ENCODE data around the gene GLA.
A peak's percentile ranks its signal among the peaks of the same experiment; 100 is the strongest.

Gene GLA

GRCh38 chrX:101407748-101408531 lies at the start of gene GLA, which contains the start of gene HNRNPH2:
GLA (minus strand) TSS chrX:101407925; CDS start chrX:101407903, 22 bp downstream.
HNRNPH2 (plus strand) TSS chrX:101408222; CDS start chrX:101411989, 3,767 bp downstream.
- DNase-seq (ENCODE audit: low read depth, low spot score), result peak; percentile 98

DNA sequence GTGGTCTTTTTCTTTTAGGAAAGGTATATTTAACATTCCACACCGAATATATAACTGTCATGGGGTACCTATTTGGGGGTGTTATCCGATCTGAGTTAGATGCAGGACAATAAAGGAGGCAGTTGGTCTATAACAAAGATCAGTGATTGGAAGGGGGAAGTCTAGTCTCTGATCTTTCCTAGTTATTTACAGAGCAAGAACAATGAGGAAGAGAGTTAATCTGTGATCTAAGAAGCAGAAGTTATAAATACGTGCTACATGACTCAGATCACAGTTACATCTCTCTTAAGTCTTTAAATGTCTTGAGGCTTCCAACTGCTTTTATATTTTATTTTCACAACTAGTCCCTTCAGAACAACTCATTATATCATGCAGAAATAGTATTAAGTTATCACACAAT lies 44.3 kb upstream of the GLA start:
- DNase-seq (ENCODE audit: low read depth, low spot score), result no peak

GRCh38 chrX:101450961-101451360 lies 43.2 kb upstream of the GLA start:
- no peak for DNase-seq (ENCODE audit: low read depth, low spot score)

DNA sequence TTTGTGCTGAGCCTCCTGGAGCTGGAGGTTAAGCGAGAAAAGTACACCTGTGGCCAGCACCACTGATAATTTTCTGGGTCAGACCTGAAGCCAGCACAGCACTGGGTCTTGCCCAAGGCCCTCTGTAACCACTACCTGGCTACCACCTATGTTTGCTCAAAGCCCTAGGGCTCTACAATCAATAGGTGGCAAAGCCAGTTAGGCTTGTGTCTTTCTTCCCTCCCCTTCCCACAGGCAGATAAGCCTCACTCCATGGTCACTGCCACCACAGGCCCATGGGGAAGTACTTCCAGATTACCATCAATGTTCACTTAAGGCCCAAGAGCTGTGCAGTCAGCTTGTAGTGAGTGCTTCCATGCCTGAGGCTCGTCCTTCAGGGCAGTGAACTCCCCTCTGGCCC lies 42.4 kb upstream of the GLA start:
- no peak for DNase-seq (ENCODE audit: low read depth, low spot score)

DNA sequence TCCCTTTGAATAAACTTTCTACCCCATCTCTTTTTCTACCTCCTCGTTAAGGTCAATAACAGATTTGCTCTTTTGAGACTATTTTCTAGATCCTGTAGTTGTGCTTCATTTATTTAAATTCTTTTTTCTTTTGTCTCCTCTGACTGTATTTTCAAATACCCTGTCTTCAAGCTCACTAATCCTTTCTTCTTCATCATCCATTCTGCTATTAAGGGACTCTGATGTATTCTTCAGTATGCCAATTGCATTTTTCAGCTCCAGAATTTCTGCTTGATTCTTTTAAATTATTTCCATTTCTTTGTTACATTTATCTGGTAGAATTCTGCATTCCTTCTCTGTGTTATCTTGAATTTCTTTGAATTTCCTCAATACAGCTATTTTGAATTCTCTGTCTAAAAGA lies 41.6 kb upstream of the GLA start:
- no peak for DNase-seq (ENCODE audit: low read depth, low spot score)

DNA sequence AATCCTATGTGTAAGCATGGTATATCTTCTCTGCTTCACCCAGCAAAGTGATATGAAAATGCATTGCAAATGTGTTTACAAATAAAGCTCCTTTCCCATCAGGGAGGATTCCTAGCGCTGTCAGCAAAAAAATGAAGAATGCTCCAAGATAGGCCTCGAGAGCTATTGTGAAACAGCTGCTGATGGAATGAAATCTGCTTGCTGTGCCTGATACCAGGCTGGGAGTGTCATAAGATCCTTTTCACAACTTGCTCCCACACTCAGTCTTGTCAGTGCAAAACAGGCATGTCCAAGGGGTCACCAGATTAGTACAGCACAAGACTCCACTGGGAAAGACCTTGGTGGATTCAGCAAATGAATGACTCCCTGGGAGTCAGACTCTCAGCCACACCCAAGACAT lies 34.4 kb upstream of the GLA start:
- no peak for DNase-seq (ENCODE audit: low read depth, low spot score)

DNA sequence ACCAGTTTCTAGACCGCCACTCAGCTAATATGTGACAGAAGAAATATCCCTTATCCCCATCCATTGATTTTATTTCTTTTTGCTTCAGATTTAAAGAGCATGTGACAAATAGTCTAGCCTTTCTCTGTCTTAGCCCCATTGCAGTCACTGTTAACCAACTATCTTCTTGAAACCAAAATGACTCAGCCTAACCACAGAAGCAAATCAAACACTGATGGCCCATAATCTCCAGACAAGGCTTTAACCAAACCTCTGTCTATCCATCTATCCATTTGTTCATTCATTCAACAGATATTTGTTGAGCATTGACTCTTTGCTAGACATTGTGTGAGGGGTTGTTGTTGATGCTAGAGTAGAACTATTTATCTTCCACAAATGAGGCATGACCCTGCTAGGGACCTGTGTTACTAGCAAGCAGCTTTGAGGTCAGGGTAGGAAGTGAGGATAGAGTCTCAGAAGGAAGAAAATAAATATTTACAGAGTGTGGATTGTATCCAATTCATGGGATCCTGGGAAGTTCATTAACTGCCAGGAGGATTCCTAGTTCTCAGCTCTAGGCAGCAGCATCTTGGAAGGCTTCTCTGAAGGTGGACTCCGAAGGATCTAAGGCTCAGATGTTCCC lies 22.8 kb upstream of the GLA start:
- no peak for DNase-seq (ENCODE audit: low read depth, low spot score)

DNA sequence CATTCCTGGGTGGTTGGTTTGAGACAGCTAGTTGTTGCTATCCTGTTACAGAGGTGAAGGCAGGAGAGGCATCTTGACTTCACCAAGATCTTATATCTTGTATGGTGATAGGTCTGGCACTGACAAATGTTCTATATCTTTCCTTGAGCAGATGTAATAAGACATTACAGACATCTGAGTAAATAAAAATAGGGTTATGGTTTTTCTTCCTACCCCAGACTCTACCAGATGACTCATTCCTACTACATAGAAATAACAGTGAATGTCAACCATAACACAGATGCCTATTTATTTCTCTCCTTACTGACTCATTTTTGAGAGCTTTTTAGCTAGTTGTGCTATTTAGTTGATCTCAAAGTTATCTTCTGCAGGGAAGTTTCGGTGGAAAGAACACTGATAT lies 22.2 kb upstream of the GLA start:
- DNase-seq (ENCODE audit: low read depth, low spot score), result peak; percentile 39

GRCh38 chrX:101427954-101428353 lies 20.2 kb upstream of the GLA start:
- no peak for DNase-seq (ENCODE audit: low read depth, low spot score)

DNA sequence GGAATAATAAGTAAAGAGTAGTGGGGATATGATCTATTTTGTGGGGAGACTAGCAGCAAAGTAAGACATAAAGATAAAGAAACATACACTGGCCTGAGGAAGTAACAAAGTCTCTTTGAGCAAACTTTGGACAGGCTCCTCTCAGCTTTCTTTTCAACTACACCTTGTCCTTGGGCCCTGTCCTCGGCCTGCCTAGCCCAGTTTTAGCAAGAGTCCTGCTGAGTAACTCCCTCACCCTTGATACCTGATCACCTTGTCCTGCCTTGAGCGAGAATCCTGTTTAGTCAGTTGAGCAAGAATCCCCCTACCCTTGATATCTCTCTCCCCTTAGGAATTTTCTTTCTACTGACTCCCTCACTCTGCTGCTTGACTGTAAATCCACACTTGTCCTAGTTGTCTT lies 11.8 kb upstream of the GLA start:
- DNase-seq (ENCODE audit: low read depth, low spot score), result no peak

- no peak for DNase-seq (ENCODE audit: low read depth, low spot score)
Measured at GRCh38 chrX:101417981-101418841, 10.5 kb upstream of the GLA start.

DNA sequence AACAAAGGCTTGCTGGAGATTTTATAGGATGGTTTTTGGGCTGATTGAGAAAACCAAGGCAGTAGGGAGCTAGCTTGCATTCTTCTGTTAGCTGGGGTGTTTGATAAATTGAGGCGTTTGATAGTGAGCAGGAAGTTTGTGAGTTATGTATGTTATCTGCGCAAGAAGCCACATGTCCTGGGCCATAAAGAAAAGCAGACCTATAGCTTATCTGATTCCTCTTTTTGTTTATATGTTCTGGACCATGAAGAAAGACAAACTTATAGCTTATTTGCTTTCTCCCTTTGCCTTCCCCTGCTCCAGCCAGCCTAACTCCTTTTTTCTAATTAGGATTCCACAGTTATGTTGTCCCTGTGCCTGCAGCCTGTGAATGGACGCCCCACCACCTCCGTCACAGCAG lies 9.5 kb upstream of the GLA start:
- DNase-seq (ENCODE audit: low read depth, low spot score), result no peak

DNA sequence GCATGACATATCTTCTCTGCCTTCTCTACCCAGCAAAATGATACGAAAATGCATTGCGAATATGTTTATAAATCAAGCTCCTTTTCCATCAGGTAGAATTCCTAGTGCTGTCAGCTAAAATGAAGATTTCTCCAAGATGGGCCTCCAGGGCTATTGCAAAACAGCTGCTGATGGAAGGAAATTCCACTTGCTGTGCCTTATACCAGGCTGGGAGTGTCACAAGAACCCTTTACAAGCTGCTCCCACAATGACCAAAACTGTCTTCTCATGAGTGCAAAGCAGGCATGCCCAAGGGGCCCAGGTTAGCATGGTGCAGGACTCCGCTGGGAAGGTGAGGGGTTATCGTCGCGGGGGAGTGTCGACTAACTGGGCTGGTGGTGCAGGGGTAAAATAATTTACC lies 9.0 kb upstream of the GLA start:
- no peak for DNase-seq (ENCODE audit: low read depth, low spot score)

DNA sequence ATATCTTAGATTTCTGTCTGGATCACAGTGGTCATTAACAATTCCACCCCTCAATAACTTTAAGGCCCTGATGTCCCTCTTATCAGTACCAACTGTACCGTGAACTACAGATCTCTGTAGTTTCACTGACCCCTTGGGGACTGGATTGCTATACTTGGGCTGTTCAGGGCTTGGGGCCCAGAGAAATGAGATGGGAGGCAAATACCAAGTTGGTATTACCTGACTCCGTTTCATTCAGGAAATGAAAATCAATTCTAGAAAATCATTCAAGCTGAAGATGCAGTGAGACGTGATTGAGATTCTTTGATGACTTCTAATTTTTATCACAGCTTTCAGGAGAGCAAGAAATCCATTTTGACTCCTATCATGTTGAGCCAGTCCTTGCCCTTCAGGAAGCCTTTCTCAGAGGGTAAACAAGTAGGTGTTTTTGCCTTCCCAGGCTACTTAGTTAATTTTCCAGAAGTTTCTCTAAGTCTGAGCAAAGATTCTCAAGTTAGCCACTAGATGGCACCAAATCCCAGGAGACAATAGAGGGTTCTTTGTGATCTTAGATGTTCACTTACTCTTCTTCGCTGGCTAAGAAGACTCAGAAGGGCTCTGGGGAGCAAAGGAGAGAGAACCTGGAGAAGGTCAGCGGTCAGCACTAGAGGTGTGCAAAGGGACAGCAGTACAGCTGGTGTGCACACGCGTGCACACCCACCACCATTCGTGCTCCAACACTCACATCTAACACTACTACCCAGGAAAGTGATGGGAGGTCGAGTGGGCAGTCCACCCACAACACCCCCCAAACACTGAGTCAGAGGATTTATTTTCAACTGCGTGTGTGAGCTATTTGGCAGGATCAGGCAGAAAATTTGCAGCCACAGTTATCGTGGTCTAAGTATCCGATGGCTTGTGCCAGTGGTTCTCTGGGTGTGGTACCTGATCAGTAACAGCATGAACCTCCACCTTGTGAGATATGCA lies 7.7 kb upstream of the GLA start:
- DNase-seq (ENCODE audit: low read depth, low spot score), result no peak

DNA sequence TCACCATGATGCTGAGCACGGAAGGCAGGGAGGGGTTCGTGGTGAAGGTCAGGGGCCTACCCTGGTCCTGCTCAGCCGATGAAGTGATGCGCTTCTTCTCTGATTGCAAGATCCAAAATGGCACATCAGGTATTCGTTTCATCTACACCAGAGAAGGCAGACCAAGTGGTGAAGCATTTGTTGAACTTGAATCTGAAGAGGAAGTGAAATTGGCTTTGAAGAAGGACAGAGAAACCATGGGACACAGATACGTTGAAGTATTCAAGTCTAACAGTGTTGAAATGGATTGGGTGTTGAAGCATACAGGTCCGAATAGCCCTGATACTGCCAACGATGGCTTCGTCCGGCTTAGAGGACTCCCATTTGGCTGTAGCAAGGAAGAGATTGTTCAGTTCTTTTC lies 4.3 kb upstream of the GLA start:
- no peak for DNase-seq (ENCODE audit: low read depth, low spot score)

DNA sequence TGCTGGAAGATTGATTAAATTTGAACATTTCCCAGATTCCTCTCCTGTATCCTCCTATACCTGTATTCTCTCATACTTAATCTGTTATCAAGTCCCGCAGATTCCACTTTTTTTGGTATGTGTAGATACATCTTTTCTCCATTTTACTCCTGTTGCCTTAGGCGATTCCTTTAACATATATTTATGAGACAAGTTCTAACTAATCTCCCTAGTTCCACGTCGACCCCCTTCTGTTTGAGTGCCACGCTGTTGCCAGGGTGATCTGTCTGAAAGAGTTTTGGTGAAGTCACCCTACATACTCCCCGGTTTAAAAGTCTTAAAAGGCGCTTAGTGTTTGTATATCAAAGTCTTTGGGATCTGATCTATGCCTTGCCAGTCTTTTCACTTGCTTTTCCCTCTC lies 2.7 kb upstream of the GLA start:
- DNase-seq (ENCODE audit: low read depth, low spot score), result no peak

GRCh38 chrX:101409043-101409442 lies 1.3 kb upstream of the GLA start:
- DNase-seq (ENCODE audit: low read depth, low spot score), result no peak

- no peak for DNase-seq (ENCODE audit: low read depth, low spot score)
Measured at GRCh38 chrX:101408532-101408841, 762 bp upstream of the GLA start.

- DNase-seq (ENCODE audit: low read depth, low spot score), result no peak
Measured at GRCh38 chrX:101407167-101407747, 468 bp downstream of the GLA start.

DNA sequence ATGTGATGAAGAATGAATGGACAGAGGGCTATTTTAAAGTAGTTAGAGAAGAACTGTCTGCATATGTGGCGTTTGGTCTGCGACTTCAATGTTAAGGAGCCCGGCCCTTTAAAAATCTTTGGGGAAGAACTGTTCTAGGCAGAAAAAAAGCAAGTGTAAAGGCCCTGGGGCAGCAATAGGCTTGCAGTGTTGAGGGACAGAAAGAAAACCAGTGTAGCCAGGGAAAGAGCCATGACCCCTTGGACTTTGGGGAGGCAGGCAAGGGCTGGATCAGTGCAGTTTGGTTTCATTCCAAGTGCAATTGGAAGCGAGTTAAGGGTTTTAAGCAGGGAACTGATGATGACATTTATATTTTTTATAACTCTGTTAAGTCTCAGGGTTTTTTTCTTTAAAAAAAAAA lies 7.9 kb downstream of the GLA start:
- no peak for DNase-seq (ENCODE audit: low read depth, low spot score)

- no peak for DNase-seq (ENCODE audit: low read depth, low spot score)
Measured at GRCh38 chrX:101398694-101399093, 9.0 kb downstream of the GLA start.

Data from brain pericyte (primary cell).